Epithelial cell of proximal tubule (primary cell): ENCODE measurements around the gene RAMP2. TPM values are rescaled to one million over a fixed set of nuclear protein-coding genes. Genes with fewer than 3 reads are reported as not detected.

ENCODE experiments used
- DNase-seq: peaks from one replicate; pipeline ENCODE4 v3.0.0-alpha.2; 2011; ENCODE audit warnings: low read depth
- H3K4me3 ChIP-seq: 2 replicates; pipeline ENCODE4 v1.5.1; 2011; ENCODE audit warnings: low read depth, mild to moderate bottlenecking, low read length
- CTCF ChIP-seq: conservative IDR thresholded peaks from 2 replicates; pipeline ENCODE4 v1.5.1; 2012; ENCODE audit warnings: low read depth, mild to moderate bottlenecking, low read length
- total RNA-seq: library from RNA; depleted of rRNA; stranded (reverse); fragments of >200 nt; gene quantifications from 2 replicates; pipeline ENCODE4 v1.2.3, GENCODE V29; 2015

The RAMP2 gene
- total RNA-seq, 1 donor from 2014 or later = 4.3 TPM

- no peak for DNase-seq
These were observed 19.2 kb downstream of the RAMP2 start, which contains the start of gene WNK4 for GRCh38 chr17:42779936-42780850. Gene WNK4 (plus strand): TSS chr17:42780610. CDS start chr17:42780699, 89 bp downstream.

DNA sequence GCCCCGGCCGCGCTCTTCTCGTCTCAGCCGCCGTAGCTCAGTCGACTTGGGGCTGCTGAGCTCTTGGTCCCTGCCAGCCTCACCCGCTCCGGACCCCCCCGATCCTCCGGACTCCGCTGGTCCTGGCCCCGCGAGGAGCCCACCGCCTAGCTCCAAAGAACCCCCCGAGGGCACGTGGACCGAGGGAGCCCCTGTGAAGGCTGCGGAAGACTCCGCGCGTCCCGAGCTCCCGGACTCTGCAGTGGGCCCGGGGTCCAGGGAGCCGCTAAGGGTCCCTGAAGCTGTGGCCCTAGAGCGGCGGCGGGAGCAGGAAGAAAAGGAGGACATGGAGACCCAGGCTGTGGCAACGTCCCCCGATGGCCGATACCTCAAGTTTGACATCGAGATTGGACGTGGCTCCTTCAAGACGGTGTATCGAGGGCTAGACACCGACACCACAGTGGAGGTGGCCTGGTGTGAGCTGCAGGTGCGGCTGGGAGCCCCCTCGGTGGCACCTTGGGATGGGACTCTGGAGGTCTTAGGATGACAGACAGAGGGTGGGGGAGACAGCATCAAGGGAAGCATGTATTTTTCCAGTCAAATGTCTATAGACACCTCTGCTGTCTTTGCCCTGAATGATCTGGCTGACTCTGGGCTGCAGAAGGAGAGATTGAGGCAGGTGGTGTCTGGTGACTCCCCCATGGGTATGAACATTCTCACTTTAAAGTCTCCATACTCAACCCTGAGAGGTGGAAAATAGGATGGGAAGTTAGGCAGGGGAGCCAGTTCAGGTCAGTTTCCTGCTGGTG lies 20.0 kb downstream of the RAMP2 start:
- DNase-seq = no peak
- H3K4me3 ChIP-seq = peak overlapping the region; percentile 81
- TF ChIP-seq CTCF = no peak

More at GRCh38 chr17:42779936-42780850, 19.2 kb downstream of the RAMP2 start, which contains the start of gene WNK4:
- TF ChIP-seq CTCF = no peak
- peak within 1 kb of the TSS; percentile 81 for H3K4me3 ChIP-seq

DNA sequence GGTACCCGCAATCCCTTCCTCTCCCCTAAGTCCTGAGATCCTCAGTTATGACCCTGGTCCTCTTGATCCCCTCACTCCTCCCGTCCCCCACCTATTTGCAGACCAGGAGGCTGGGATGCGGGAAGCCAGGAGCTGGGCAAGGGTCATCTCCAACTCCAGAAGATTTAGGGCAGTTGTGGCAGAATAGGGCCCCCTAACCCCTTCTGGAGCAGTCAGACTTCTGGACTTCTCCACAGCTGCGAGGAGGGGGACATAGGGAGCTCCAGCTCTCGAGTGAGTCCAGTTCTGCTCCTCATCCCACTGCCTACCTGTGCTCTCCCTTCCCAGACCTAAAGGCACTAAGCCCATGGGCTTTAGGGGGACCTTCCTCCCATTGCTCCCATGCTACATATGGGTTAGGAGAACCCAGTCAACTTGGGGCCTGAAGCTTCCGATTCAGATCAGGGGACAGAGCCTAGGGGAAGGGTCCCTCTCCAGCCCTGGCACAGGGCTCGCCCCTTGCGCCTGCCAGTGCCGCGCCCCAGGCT lies 20.7 kb downstream of the RAMP2 start:
- peak overlapping the region; percentile 81 for H3K4me3 ChIP-seq
- no peak for DNase-seq
- TF ChIP-seq CTCF = no peak

- TF ChIP-seq CTCF = no peak
- no peak for DNase-seq
- peak overlapping the region; percentile 81 for H3K4me3 ChIP-seq
These were observed 21.4 kb downstream of the RAMP2 start for GRCh38 chr17:42782166-42783061.

- H3K4me3 ChIP-seq = peak overlapping the region; percentile 81
- TF ChIP-seq CTCF = no peak
- DNase-seq = no peak
These were observed 22.2 kb downstream of the RAMP2 start for GRCh38 chr17:42783062-42783790.
